GM12872 (cell line): ENCODE measurements around the gene HEBP2.

Source experiments
- CTCF ChIP-seq: IDR thresholded peaks from 3 replicates; pipeline ENCODE4 v1.5.1; 2011; ENCODE audit warnings: low read depth, mild to moderate bottlenecking, low read length, moderate library complexity; ENCODE audit not compliant: insufficient read depth

HEBP2 gene

DNA sequence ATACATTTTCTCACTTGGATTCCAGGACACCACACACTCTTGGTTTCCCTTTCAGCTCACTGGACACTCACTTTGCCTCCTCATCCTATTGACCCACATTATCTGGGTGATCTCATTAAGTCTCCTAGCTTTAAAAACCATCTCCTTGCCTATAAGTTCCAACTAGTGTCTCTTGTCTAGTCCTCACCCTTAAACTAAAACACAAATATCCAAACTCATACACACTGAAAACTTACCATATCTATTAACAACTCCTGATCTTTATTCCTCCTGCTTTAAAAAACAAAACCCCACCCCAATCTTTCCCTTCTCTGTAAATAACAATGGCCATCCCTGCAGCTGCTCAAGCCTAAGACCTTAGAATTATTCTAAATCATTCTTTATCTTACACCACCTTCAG lies 29.8 kb upstream of the HEBP2 start:
- TF ChIP-seq CTCF, result no peak

GRCh38 chr6:138374815-138375214 lies 29.2 kb upstream of the HEBP2 start:
- no peak for TF ChIP-seq CTCF

- TF ChIP-seq CTCF, result no peak
Measured at GRCh38 chr6:138377042-138377441, 27.0 kb upstream of the HEBP2 start.

DNA sequence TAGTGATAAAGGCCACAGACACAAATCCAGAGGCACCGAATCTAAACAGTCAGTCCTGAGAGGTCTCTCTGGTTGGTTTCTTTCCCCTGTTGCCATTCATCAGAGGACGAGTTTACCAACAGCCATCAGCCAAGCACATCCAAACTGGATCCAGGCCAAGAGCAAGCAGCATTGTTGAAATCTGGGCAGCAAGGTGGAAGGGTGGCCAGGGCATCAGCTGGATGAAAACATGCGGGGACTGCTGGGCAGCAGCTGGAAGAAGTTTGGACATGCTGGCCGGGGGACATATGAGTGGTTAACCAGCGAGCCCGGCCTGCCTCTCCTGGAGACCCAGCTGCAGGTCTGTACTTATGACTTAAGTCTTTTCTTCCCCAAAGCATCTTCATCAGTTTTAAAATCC lies 26.2 kb upstream of the HEBP2 start, which contains the start of gene SMIM28:
TSS of gene SMIM28 (plus strand) at position 62 of the 400 bp plus-strand sequence. CDS start at position 230, 168 bp downstream.
- no peak for TF ChIP-seq CTCF

GRCh38 chr6:138378463-138378862 lies 25.6 kb upstream of the HEBP2 start:
- no peak for TF ChIP-seq CTCF

DNA sequence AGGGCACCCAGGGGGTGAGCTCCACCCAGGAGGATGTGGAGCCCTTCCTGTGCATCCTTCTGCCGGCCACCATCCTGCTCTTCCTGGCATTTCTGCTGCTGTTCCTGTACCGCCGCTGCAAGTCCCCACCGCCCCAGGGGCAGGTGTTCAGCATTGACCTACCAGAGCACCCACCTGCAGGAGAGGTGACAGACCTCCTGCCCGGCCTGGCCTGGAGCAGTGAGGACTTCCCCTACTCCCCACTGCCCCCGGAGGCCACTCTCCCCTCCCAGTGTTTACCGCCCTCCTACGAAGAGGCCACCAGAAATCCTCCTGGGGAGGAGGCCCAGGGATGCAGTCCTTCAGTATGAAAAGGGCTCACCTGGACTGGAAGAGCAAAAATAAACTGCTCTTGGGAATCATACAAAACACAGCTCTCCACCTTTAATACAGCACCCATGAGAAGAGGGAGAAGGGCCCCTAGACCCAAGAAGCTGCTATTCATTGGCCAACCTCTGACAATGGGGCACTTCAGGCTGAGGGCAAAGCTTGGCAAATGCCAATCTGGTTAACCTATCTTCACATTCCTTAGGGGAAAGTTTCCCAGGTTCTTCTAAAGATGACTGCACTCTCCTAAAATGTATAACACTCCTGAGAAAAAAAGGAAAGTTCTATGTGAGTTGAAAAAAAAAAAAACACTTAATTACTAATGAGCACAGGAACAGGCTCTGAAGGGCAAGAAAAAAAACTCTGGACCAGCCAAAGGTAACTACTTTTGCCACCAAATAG lies 21.3 kb upstream of the HEBP2 start:
- TF ChIP-seq CTCF, result no peak

- TF ChIP-seq CTCF, result no peak
Measured at GRCh38 chr6:138383776-138384175, 20.2 kb upstream of the HEBP2 start.

DNA sequence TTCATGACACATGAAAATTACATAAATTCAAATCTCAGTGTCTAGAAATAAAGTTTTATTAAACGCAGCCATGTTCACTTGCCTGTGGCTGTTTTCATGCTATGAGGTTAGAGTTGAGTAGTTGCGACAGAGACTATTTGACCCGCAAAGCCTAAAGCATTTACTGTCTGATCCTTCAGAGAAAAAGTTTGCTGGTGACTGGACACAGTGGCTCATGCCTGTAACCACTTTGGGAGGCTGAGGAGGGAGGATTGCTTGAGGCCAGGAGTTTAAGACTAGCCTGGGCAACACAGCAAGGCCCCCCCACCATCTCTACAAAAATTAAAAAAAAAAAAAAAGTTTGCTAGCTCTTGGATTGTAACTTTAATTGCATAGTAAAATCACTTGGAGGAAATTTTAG lies 17.1 kb upstream of the HEBP2 start:
- no peak for TF ChIP-seq CTCF
